Measurements from ENCODE around the gene SRRM4. TPM values are rescaled to one million over a fixed set of nuclear protein-coding genes. Genes with fewer than 3 reads are reported as not detected.

The SRRM4 gene
- total RNA-seq, 1 donor = not detected

DNA sequence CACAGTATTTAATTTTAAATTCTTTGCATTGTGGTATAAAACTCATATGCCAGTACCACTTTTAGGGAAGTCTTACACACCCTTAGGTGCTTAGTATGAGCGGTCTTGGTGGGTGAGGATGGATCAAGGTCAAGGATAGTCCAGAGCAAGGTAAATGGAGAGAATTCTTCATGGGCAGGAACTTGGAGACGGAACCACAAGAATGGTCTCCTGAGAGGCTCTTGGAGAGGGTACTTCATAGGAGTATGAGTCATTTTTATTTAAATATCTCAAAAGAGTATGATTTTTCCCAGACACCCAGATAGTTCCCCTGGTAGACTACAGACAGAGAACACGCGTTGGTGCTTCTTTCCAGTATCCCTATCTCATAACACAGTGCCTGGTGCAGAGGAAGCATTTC lies 219.3 kb downstream of the SRRM4 start:
- TF ChIP-seq, protein P1, sequence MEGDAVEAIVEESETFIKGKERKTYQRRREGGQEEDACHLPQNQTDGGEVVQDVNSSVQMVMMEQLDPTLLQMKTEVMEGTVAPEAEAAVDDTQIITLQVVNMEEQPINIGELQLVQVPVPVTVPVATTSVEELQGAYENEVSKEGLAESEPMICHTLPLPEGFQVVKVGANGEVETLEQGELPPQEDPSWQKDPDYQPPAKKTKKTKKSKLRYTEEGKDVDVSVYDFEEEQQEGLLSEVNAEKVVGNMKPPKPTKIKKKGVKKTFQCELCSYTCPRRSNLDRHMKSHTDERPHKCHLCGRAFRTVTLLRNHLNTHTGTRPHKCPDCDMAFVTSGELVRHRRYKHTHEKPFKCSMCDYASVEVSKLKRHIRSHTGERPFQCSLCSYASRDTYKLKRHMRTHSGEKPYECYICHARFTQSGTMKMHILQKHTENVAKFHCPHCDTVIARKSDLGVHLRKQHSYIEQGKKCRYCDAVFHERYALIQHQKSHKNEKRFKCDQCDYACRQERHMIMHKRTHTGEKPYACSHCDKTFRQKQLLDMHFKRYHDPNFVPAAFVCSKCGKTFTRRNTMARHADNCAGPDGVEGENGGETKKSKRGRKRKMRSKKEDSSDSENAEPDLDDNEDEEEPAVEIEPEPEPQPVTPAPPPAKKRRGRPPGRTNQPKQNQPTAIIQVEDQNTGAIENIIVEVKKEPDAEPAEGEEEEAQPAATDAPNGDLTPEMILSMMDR (IDR thresholded peaks at IDR 0.05; ENCODE audit: insufficient read depth, low read depth, low read length) = no peak
- H3K4me3 ChIP-seq (ENCODE audit: low read depth, low read length) = no peak overlapping the region
- DNase-seq (ENCODE audit: low read depth) = no peak

DNA sequence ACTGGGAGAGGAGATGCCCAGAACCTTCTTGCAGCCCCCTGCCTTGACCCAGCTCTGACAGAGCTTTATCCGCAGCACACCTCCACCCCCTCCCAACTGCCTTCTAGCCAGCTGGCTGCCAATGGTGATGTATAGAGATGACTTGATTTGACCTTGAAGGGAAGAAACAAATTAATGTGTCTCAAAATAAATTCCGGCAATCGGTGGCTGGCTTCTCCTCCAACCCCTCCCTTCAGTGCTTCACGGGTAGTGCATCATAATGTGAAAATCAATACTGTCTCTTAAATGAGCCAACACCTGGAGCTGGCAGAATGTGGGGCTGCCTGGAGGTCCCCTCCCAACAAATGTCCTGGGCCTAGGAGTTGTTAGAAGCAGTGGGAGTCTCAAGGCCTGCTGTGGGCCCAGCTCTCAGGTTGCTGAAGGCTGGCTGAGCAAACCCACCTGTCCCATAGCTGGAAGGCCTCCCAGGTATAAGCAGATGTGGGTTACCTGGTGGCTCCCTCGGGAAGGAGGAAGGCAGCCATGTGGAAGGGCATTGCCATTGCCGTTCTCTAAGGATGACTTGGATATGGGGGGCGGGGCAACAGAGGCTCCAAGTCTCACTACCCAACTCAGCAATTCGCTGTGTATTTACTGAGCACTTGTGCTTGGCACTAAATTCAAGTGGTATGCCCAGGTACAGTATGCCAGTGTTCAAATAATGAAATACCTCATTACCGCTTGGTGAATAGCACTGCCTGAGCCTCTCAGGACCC lies 220.6 kb downstream of the SRRM4 start:
- TF ChIP-seq, protein P1 (IDR thresholded peaks at IDR 0.05; ENCODE audit: insufficient read depth, low read depth, low read length) = no peak
- no peak for DNase-seq (ENCODE audit: low read depth)
- H3K4me3 ChIP-seq (ENCODE audit: low read depth, low read length) = no peak overlapping the region

GRCh38 chr12:119202544-119202943 lies 221.2 kb downstream of the SRRM4 start:
- H3K4me3 ChIP-seq (ENCODE audit: low read depth, low read length) = no peak overlapping the region
- TF ChIP-seq, protein P1 (IDR thresholded peaks at IDR 0.05; ENCODE audit: insufficient read depth, low read depth, low read length) = no peak
- no peak for DNase-seq (ENCODE audit: low read depth)

- TF ChIP-seq, protein P1 (IDR thresholded peaks at IDR 0.05; ENCODE audit: insufficient read depth, low read depth, low read length) = no peak
- no peak for DNase-seq (ENCODE audit: low read depth)
- no peak overlapping the region for H3K4me3 ChIP-seq (ENCODE audit: low read depth, low read length)
Measured at GRCh38 chr12:119204131-119204530, 222.8 kb downstream of the SRRM4 start.

DNA sequence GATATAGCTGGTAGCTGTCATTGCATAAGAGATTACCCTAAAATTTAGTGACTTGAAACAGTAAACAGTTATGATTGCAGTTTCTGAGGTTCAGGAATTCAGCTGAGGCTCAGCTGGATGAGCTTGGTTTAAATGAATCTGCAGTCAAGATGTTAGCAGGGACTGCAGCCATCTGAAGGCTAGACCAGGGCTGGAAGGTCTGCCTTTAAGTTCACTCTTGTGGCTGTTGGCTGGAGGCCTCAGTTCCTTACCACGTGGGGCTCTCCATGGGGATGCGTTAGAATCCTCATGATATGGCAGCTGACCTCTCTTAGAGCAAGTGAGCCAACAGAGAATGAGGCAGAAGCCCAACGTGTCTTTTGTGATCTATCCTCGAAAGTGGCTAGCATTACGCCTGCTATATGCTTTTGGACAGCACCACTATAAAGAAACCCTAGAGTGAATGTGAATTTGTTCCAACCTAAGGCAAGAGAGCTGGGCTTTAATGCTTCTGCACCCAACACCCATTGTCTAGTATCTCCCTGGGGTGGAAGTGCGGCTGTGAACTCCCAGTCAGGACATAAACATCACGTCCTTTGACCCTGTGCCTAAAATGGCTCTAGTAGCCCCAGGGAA lies 223.4 kb downstream of the SRRM4 start:
- DNase-seq (ENCODE audit: low read depth) = no peak

DNA sequence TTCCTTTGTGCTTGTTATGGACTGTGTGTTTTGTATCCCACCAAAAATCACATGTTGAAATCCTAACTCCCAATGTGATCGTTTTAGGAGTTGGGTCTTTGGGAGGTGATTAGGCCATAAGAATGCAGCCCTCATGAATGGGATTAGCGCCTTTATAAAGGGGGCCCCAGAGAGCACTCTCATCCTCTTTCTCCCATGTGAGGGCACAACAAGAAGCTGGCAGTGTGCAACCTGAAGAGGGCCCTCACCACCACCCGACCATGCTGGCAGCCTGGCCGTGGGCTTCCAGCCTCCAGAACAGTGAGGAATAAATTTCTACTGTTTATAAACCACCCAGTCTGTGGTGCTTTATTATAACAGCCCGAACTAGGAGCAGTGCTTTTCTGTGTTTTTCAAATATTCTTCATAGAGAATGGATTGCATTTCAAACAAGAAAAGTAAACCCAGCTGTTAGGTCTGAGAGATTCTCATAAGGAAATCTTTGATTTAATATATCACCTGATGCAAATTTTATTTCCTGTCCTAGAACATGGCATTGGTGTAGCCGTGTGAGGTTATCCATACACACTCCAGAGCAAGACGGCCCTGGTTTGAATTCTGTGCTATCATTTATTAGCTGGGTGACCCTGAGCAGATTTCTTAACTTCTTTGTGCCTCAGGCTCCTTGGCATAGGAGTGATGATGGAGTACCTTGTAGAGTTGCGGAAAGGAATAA lies 225.2 kb downstream of the SRRM4 start:
- no peak overlapping the region for H3K4me3 ChIP-seq (ENCODE audit: low read depth, low read length)
- TF ChIP-seq, protein P1 (IDR thresholded peaks at IDR 0.05; ENCODE audit: insufficient read depth, low read depth, low read length) = no peak
- DNase-seq (ENCODE audit: low read depth) = no peak

More for the DNA sequence above, 223.4 kb downstream of the SRRM4 start:
- TF ChIP-seq, protein P1 (IDR thresholded peaks at IDR 0.05; ENCODE audit: insufficient read depth, low read depth, low read length) = no peak
- no peak overlapping the region for H3K4me3 ChIP-seq (ENCODE audit: low read depth, low read length)

Measured in fibroblast of villous mesenchyme (primary cell).